ENCODE measurements around the gene USF3.

- TF ChIP-seq GABPB1 (CRISPR knock-in tag; IDR thresholded peaks at IDR 0.05) (no peak), FOXM1 (CRISPR knock-in tag; IDR thresholded peaks at IDR 0.05) (no peak), NR1H2 (CRISPR knock-in tag; IDR thresholded peaks at IDR 0.05; ENCODE audit: borderline replicate concordance, low read depth) (no peak), NR2C2 (CRISPR knock-in tag; IDR thresholded peaks at IDR 0.05; ENCODE audit: borderline replicate concordance) (no peak), MTA1 (CRISPR knock-in tag; IDR thresholded peaks at IDR 0.05; ENCODE audit: borderline replicate concordance) (no peak), POLR2A (IDR thresholded peaks at IDR 0.05; ENCODE audit: insufficient read depth in 1 of 2, low read depth in 2 of 2, low read length in 2 of 2) (no peak), MAZ (IDR thresholded peaks at IDR 0.05; ENCODE audit: borderline replicate concordance, low read depth, low read length) (no peak), MAZ (CRISPR knock-in tag; IDR thresholded peaks at IDR 0.05; ENCODE audit: low read depth) (no peak), CEBPG (CRISPR knock-in tag; IDR thresholded peaks at IDR 0.05) (no peak)
- TF ChIP-seq, protein P1, sequence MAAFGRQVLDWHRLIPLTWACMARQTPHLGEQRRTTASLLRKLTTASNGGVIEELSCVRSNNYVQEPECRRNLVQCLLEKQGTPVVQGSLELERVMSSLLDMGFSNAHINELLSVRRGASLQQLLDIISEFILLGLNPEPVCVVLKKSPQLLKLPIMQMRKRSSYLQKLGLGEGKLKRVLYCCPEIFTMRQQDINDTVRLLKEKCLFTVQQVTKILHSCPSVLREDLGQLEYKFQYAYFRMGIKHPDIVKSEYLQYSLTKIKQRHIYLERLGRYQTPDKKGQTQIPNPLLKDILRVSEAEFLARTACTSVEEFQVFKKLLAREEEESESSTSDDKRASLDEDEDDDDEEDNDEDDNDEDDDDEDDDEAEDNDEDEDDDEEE (CRISPR knock-in tag; IDR thresholded peaks at IDR 0.05) = no peak
Observed at GRCh38 chr3:113628316-113628715, 68.1 kb downstream of the USF3 start.
